Right lobe of liver (tissue), 4 donors: Measurements from ENCODE around the gene PPARA.

Source experiments
- CTCF ChIP-seq, 4 donors: fragments of 200-600 bp in 3 of 4; fragments of 450-650 bp in 1 of 4; IDR thresholded peaks; one replicate each; pipeline versions ENCODE4 v1.5.1 to v1.8.0; 2016 to 2022; ENCODE audit warnings: antibody characterized with exemption in 4 of 4, mild to moderate bottlenecking in 2 of 4
- POLR2A ChIP-seq: fragments of 450-650 bp; IDR thresholded peaks from one replicate; pipeline ENCODE4 v1.6.1; 2017; ENCODE audit warnings: antibody characterized with exemption, mild to moderate bottlenecking
- donor health status: DM: no; HTN: no; CAD: no.
- donor health status: DM: no; HTN: no; CAD: no.
- donor health status: DM: no; HTN: yes; CAD: no.

- TF ChIP-seq CTCF (IDR thresholded peaks at IDR 0.05) (no peak), POLR2A (no peak)
These were observed 45.3 kb upstream of the PPARA start for GRCh38 chr22:46104881-46105493.
